Liver (tissue), 9 donors: ENCODE data around the gene CLCN4. TPM values are rescaled to one million over a fixed set of nuclear protein-coding genes. Genes with fewer than 3 reads are reported as not detected.

Experiments used
- DNase-seq: peaks from one replicate; pipeline ENCODE4 v3.0.0-alpha.2; 2017; ENCODE audit warnings: low spot score
- H3K27ac ChIP-seq, 2 donors: one replicate each; pipeline ENCODE4 v1.7.0; 2013; ENCODE audit warnings: inconsistent platforms in 2 of 2, low read length in 2 of 2, control low read depth in 1 of 2, low read depth in 1 of 2, mild to moderate bottlenecking in 1 of 2
- H3K27me3 ChIP-seq, 4 donors: one replicate each; pipeline versions ENCODE4 v1.6.1 to v1.7.0; 2013; ENCODE audit warnings: low read length in 3 of 4, inconsistent platforms in 1 of 4, mild to moderate bottlenecking in 1 of 4, moderate library complexity in 1 of 4; ENCODE audit not compliant: control insufficient read depth in 4 of 4, insufficient read depth in 4 of 4
- H3K36me3 ChIP-seq, 4 donors: one replicate each; pipeline versions ENCODE4 v1.6.1 to v1.7.0; 2013; ENCODE audit warnings: low read length in 3 of 4, mild to moderate bottlenecking in 3 of 4, low read depth in 1 of 4, moderate library complexity in 1 of 4; ENCODE audit not compliant: control insufficient read depth in 4 of 4, insufficient read depth in 3 of 4
- H3K4me1 ChIP-seq, 4 donors: one replicate each; pipeline versions ENCODE4 v1.6.1 to v1.7.0; 2013; ENCODE audit warnings: low read length in 3 of 4, mild to moderate bottlenecking in 3 of 4, moderate library complexity in 1 of 4; ENCODE audit not compliant: control insufficient read depth in 4 of 4, insufficient read depth in 4 of 4
- H3K4me3 ChIP-seq, 3 donors: one replicate each; pipeline versions ENCODE4 v1.6.1 to v1.7.0; 2013; ENCODE audit warnings: low read length in 3 of 3, control low read depth in 1 of 3, low read depth in 1 of 3, mild to moderate bottlenecking in 1 of 3
- H3K9ac ChIP-seq, 2 donors: one replicate each; pipeline ENCODE4 v1.7.0; 2013; ENCODE audit warnings: low read length in 2 of 2, mild to moderate bottlenecking in 2 of 2, moderate library complexity in 2 of 2, control low read depth in 1 of 2, low read depth in 1 of 2
- H3K9me3 ChIP-seq, 4 donors: one replicate each; pipeline versions ENCODE4 v1.6.1 to v1.7.0; 2013; ENCODE audit warnings: low read length in 3 of 4; ENCODE audit not compliant: control insufficient read depth in 4 of 4
- EGR1 ChIP-seq, 2 donors: IDR thresholded peaks; 2 replicates each; pipeline ENCODE4 v1.6.1; 2016 to 2018; ENCODE audit warnings: antibody characterized with exemption in 2 of 2, low read depth in 2 of 2
- FOXA1 ChIP-seq: IDR thresholded peaks from 2 replicates; pipeline ENCODE4 v1.6.1; 2016; ENCODE audit warnings: antibody characterized with exemption
- FOXA2 ChIP-seq: IDR thresholded peaks from 2 replicates; pipeline ENCODE4 v1.6.1; 2016; ENCODE audit warnings: antibody characterized with exemption
- GABPA ChIP-seq, 2 donors: IDR thresholded peaks in 1 of 2; conservative IDR thresholded peaks in 1 of 2; 2 replicates each; pipeline ENCODE4 v1.6.1; 2016; ENCODE audit warnings: antibody characterized with exemption in 2 of 2, mild to moderate bottlenecking in 1 of 2, moderate library complexity in 1 of 2
- HNF4A ChIP-seq, 2 donors: conservative IDR thresholded peaks; 2 replicates each; pipeline ENCODE4 v1.6.1; 2016; ENCODE audit warnings: antibody characterized with exemption in 2 of 2, mild to moderate bottlenecking in 2 of 2
- HNF4G ChIP-seq: IDR thresholded peaks from 2 replicates; pipeline ENCODE4 v1.6.1; 2016; ENCODE audit warnings: antibody characterized with exemption
- JUND ChIP-seq, 2 donors: IDR thresholded peaks; 2 replicates each; pipeline ENCODE4 v1.6.1; 2016; ENCODE audit warnings: antibody characterized with exemption in 2 of 2
- NR2F2 ChIP-seq: IDR thresholded peaks from 2 replicates; pipeline ENCODE4 v1.6.1; 2016; ENCODE audit warnings: antibody characterized with exemption
- RAD21 ChIP-seq, 2 donors: IDR thresholded peaks; 2 replicates each; pipeline ENCODE4 v1.6.1; 2016; ENCODE audit warnings: antibody characterized with exemption in 2 of 2, mild to moderate bottlenecking in 2 of 2
- RXRA ChIP-seq, 2 donors: IDR thresholded peaks; 2 replicates each; pipeline ENCODE4 v1.6.1; 2017 to 2018; ENCODE audit warnings: antibody characterized with exemption in 2 of 2, mild to moderate bottlenecking in 1 of 2
- SP1 ChIP-seq: IDR thresholded peaks from 2 replicates; pipeline ENCODE4 v1.6.1; 2018; ENCODE audit warnings: antibody characterized with exemption, mild to moderate bottlenecking
- TAF1 ChIP-seq: conservative IDR thresholded peaks from 2 replicates; pipeline ENCODE4 v1.6.1; 2016; ENCODE audit warnings: antibody characterized with exemption, mild to moderate bottlenecking
- YY1 ChIP-seq: IDR thresholded peaks from 2 replicates; pipeline ENCODE4 v1.6.1; 2016; ENCODE audit warnings: antibody characterized with exemption, mild to moderate bottlenecking
- WGBS: extraction: QIAGEN DNeasy Blood & Tissue Kit; methylation state at CpG from one replicate; pipeline ENCODE4 v1.1.7; 2013; 5-methylcytosine and 5-hydroxymethylcytosine counted together
- polyA plus RNA-seq, 2 donors: library from polyadenylated mRNA; stranded (reverse) in 1 of 2; unstranded in 1 of 2; fragments of 200-250 nt in 1 of 2; fragments of >200 nt in 1 of 2; fragmentation: Nextera tagmentation in 1 of 2; extraction: Ambion mirVana in 1 of 2; gene quantifications; one replicate each; pipeline versions ENCODE4 v1.2.1 to v1.2.3, GENCODE V29; 2013 to 2015
- total RNA-seq, 2 donors: library from RNA; depleted of rRNA; stranded (reverse); fragments of >200 nt; gene quantifications; one replicate each; pipeline ENCODE4 v1.2.3, GENCODE V29; 2014
- TF ChIP-seq, protein P1 (sequence below): fragments of 150-350 bp; IDR thresholded peaks from 2 replicates; pipeline ENCODE4 v1.5.1; 2017; ENCODE audit warnings: improper control_type of control experiment, low read depth, low read length; ENCODE audit not compliant: missing input control
- TF ChIP-seq, protein P2 (sequence below): IDR thresholded peaks from 2 replicates; pipeline ENCODE4 v1.6.1; 2016; ENCODE audit warnings: antibody characterized with exemption
- TF ChIP-seq, protein P3 (sequence below): IDR thresholded peaks from 2 replicates; pipeline ENCODE4 v1.6.1; 2016; ENCODE audit warnings: antibody characterized with exemption
- TF ChIP-seq, protein P4 (sequence below): IDR thresholded peaks from 2 replicates; pipeline ENCODE4 v1.6.1; 2016; ENCODE audit warnings: antibody characterized with exemption, mild to moderate bottlenecking
- TF ChIP-seq, protein P5 (sequence below): IDR thresholded peaks from 2 replicates; pipeline ENCODE4 v1.6.1; 2016; ENCODE audit warnings: antibody characterized with exemption
- donor health status: healthy.
- donor health status: healthy.
- donor health status: healthy.
- donor health status: healthy.
- donor health status: healthy.

The CLCN4 gene
- total and polyA plus RNA-seq, 4 donors: 1.5 to 10.9 (median 4.0) TPM

DNA sequence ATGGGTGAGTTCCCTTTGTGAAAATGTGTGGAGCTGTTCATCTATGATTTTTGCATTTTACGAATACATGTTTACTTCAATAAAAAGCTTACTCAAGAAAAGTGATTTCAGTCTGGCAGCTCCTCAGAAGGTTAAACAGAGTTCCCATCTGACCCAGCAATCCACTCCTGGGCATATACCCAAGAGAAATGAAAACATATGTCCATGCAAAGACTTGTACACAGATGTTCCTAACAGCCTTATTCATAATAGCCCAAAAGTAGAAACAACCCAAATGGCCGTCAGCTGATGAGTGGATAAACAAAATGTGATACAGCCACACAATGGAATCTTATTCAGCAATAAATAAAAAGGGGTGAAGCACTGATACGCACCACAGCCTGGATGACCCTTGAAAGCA is 20.8 kb downstream of the CLCN4 start:
- Histone ChIP-seq H3K36me3 (no peaks in the 10 kb centered on the region), H3K4me1 (peaks cover 13 to 23% (median 15%) of the 10 kb centered on the region in 4 donors), H3K27me3 (no peaks in the 10 kb centered on the region), H3K9me3 (no peaks in the 10 kb centered on the region), H3K27ac (no peak overlapping the region), H3K9ac (no peak overlapping the region), H3K4me3 (no peak overlapping the region)
- no peak for TF ChIP-seq HNF4A (conservative IDR thresholded peaks at IDR 0.05)
- TF ChIP-seq GABPA (IDR thresholded peaks at IDR 0.05 in 1 of 2, conservative IDR thresholded peaks at IDR 0.05 in 1 of 2): no peak
- TF ChIP-seq, protein P1, sequence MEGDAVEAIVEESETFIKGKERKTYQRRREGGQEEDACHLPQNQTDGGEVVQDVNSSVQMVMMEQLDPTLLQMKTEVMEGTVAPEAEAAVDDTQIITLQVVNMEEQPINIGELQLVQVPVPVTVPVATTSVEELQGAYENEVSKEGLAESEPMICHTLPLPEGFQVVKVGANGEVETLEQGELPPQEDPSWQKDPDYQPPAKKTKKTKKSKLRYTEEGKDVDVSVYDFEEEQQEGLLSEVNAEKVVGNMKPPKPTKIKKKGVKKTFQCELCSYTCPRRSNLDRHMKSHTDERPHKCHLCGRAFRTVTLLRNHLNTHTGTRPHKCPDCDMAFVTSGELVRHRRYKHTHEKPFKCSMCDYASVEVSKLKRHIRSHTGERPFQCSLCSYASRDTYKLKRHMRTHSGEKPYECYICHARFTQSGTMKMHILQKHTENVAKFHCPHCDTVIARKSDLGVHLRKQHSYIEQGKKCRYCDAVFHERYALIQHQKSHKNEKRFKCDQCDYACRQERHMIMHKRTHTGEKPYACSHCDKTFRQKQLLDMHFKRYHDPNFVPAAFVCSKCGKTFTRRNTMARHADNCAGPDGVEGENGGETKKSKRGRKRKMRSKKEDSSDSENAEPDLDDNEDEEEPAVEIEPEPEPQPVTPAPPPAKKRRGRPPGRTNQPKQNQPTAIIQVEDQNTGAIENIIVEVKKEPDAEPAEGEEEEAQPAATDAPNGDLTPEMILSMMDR: no peak
- TF ChIP-seq, protein P2, sequence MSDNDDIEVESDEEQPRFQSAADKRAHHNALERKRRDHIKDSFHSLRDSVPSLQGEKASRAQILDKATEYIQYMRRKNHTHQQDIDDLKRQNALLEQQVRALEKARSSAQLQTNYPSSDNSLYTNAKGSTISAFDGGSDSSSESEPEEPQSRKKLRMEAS: no peak
- no peak for TF ChIP-seq RAD21 (IDR thresholded peaks at IDR 0.05)
- TF ChIP-seq, protein P3, sequence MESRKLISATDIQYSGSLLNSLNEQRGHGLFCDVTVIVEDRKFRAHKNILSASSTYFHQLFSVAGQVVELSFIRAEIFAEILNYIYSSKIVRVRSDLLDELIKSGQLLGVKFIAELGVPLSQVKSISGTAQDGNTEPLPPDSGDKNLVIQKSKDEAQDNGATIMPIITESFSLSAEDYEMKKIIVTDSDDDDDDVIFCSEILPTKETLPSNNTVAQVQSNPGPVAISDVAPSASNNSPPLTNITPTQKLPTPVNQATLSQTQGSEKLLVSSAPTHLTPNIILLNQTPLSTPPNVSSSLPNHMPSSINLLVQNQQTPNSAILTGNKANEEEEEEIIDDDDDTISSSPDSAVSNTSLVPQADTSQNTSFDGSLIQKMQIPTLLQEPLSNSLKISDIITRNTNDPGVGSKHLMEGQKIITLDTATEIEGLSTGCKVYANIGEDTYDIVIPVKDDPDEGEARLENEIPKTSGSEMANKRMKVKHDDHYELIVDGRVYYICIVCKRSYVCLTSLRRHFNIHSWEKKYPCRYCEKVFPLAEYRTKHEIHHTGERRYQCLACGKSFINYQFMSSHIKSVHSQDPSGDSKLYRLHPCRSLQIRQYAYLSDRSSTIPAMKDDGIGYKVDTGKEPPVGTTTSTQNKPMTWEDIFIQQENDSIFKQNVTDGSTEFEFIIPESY: no peak
- TF ChIP-seq, protein P4, sequence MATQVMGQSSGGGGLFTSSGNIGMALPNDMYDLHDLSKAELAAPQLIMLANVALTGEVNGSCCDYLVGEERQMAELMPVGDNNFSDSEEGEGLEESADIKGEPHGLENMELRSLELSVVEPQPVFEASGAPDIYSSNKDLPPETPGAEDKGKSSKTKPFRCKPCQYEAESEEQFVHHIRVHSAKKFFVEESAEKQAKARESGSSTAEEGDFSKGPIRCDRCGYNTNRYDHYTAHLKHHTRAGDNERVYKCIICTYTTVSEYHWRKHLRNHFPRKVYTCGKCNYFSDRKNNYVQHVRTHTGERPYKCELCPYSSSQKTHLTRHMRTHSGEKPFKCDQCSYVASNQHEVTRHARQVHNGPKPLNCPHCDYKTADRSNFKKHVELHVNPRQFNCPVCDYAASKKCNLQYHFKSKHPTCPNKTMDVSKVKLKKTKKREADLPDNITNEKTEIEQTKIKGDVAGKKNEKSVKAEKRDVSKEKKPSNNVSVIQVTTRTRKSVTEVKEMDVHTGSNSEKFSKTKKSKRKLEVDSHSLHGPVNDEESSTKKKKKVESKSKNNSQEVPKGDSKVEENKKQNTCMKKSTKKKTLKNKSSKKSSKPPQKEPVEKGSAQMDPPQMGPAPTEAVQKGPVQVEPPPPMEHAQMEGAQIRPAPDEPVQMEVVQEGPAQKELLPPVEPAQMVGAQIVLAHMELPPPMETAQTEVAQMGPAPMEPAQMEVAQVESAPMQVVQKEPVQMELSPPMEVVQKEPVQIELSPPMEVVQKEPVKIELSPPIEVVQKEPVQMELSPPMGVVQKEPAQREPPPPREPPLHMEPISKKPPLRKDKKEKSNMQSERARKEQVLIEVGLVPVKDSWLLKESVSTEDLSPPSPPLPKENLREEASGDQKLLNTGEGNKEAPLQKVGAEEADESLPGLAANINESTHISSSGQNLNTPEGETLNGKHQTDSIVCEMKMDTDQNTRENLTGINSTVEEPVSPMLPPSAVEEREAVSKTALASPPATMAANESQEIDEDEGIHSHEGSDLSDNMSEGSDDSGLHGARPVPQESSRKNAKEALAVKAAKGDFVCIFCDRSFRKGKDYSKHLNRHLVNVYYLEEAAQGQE: no peak
- TF ChIP-seq FOXA2: no peak
- TF ChIP-seq FOXA1: no peak
- TF ChIP-seq YY1: no peak
- TF ChIP-seq, protein P5, sequence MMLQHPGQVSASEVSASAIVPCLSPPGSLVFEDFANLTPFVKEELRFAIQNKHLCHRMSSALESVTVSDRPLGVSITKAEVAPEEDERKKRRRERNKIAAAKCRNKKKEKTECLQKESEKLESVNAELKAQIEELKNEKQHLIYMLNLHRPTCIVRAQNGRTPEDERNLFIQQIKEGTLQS: no peak
- TF ChIP-seq EGR1 (IDR thresholded peaks at IDR 0.05; ENCODE audit: low read depth in 2 of 2): no peak
- no peak for TF ChIP-seq SP1
- TF ChIP-seq TAF1: no peak
- no peak for TF ChIP-seq NR2F2
- no peak for TF ChIP-seq HNF4G
- no peak for TF ChIP-seq JUND (IDR thresholded peaks at IDR 0.05)
- no peak for TF ChIP-seq RXRA (IDR thresholded peaks at IDR 0.05)
- 74% methylated on average over 3 of the region's 3 CpGs for WGBS
- no peak for DNase-seq
